Measurements from ENCODE around the gene NLRP1.

The NLRP1 gene

DNA sequence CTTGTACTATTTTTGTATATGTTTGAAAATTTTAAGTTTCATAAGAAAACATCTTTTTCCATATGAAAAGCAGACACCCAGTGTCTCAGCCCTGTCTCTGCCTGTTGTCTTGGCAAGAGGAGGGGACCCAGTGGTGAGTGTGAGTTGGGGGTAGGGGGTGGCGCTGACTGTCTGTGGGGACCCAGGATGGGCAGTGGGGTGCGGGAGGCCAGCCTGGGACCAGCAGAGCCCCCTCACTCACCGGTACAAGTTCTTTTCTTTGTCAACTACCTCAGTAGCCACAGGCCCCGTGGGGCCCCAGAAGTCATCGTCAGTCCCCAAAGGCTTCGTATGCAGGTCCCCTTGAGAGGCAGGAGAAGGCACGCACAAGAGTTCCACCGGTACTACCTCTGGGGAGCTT, 51.7 kb downstream of the NLRP1 start:
- in situ Hi-C loops (cut with HindIII; ENCODE audit: low pct_ligation_motif_present, low pct_unique_long_range_greater_than_20kb, low sequenced_read_pairs), result no loop called here
- no peak for DNase-seq

DNA sequence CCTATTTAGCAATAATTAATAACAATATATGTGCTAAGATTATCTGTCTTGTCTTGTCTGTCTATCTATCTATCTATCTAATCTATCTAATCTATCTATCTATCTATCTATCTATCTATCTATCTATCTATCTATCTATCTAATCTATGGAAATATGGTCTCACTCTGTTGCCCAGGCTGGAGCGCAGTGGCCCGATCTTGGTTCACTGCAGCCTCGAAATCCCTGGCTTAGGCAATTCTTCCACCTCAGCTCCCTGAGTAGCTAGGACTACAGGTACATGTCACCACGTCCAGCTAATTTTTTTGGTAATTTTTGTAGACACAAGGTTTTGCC, 53.3 kb downstream of the NLRP1 start:
- in situ Hi-C loops (cut with HindIII; ENCODE audit: low pct_ligation_motif_present, low pct_unique_long_range_greater_than_20kb, low sequenced_read_pairs), result no loop called here
- no peak for DNase-seq

DNA sequence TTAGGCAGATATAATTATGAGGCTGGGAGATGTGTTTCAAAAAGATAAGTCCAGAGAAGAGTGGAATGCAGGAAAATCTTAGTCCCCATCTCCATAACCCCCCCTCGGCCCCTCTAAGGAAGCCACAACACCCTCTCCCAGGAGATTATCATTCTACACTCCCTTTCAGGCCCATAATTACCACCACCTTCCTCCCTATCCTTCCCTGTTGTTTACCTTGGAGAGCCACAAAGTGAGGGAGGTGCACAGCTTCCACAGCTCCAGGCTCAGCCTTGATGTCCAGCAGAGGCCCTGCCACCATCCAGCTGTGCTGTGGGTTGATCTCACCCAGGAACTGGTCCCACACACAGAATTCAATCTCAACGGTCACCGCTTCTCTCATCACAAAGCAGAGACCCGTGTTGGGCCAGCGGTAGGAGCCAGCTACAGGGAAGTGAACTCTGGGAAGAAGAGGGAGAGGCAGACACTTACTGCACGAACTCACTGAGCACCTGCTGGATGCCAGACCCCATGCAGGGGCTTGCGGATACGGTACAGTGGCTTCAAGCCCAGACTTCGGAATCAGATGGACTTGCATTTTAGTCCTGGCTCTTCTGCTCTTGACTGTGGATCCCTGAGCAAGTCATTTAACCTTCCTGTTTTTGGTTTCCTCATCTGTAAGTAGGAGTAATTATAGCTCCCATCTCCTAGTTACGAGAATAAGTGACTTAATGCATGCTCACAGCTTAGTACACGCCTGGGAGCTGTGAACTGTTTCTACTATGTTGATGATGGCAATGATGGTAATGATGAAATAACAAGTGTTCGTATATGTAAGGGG, 53.8 kb downstream of the NLRP1 start:
- DNase-seq, result no peak
- in situ Hi-C loops (cut with HindIII; ENCODE audit: low pct_ligation_motif_present, low pct_unique_long_range_greater_than_20kb, low sequenced_read_pairs), result no loop called here

DNA sequence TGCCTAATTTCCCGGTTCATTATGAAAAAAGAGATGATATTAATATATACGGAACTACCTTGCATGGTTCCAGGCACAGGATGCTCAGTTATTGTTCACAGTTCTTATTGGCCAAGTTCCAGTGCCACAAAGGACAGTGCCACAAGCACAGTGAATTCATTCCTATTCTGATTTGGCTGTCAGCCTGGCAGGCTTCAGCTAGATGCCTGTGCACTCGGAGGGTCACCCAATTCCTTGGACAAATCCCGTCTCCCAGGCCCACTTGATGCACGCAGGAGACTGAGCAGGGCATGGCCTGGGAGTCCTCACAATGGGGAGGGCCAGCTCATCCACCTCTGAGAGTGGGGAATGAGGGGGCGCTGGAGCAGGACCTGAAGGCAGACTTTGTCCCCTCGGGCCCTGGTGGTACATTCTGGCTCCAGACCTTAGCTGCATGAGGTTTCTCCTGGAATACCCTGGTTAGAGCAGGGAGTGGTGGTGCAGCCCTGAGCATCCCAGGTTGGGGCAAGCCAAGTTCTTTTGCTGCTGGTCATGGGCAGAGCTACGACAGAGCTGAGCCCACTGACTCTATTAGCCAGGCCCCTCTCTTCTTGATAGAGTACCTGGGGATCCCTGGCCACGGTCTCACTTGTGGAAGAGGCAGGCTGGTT, 56.6 kb downstream of the NLRP1 start:
- in situ Hi-C loops (cut with HindIII; ENCODE audit: low pct_ligation_motif_present, low pct_unique_long_range_greater_than_20kb, low sequenced_read_pairs), result no loop called here
- no peak for DNase-seq

- in situ Hi-C loops (cut with HindIII; ENCODE audit: low pct_ligation_motif_present, low pct_unique_long_range_greater_than_20kb, low sequenced_read_pairs), result no loop called here
- peak; percentile 96 for DNase-seq
Observed at GRCh38 chr17:5526821-5527598, 57.3 kb downstream of the NLRP1 start.

DNA sequence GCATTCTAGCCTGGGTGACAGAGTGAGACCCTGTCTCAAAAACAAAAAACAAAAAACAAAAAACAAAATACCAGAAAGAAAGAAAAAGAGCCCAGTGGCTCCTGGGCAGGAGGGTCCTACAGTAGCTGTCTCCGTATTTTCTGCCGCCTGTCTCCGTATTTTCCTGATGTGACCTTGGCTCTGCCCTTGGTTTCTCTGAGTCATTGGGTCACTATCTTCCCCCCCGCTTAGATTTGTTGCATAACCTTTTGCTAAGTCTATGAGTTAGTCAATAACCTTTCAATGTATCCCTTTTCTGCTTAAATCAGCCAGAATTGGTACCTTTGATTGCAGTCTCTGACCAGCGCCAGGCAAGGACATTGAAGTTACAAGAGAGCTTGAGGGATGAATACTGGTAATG, 61.1 kb downstream of the NLRP1 start:
- no peak for DNase-seq
- in situ Hi-C loops (cut with HindIII; ENCODE audit: low pct_ligation_motif_present, low pct_unique_long_range_greater_than_20kb, low sequenced_read_pairs), result no loop called here

- DNase-seq, result no peak
- in situ Hi-C loops (cut with HindIII; ENCODE audit: low pct_ligation_motif_present, low pct_unique_long_range_greater_than_20kb, low sequenced_read_pairs), result no loop called here
Observed at GRCh38 chr17:5522476-5522875, 61.8 kb downstream of the NLRP1 start.

GRCh38 chr17:5516060-5516792, 68.1 kb downstream of the NLRP1 start:
- DNase-seq, result peak; percentile 99
- in situ Hi-C loops (cut with HindIII; ENCODE audit: low pct_ligation_motif_present, low pct_unique_long_range_greater_than_20kb, low sequenced_read_pairs), result no loop called here

GRCh38 chr17:5514976-5515375, 69.3 kb downstream of the NLRP1 start:
- in situ Hi-C loops (cut with HindIII; ENCODE audit: low pct_ligation_motif_present, low pct_unique_long_range_greater_than_20kb, low sequenced_read_pairs), result no loop called here
- no peak for DNase-seq

GRCh38 chr17:5513628-5514027, 70.7 kb downstream of the NLRP1 start:
- in situ Hi-C loops (cut with HindIII; ENCODE audit: low pct_ligation_motif_present, low pct_unique_long_range_greater_than_20kb, low sequenced_read_pairs), result no loop called here
- DNase-seq, result no peak

DNA sequence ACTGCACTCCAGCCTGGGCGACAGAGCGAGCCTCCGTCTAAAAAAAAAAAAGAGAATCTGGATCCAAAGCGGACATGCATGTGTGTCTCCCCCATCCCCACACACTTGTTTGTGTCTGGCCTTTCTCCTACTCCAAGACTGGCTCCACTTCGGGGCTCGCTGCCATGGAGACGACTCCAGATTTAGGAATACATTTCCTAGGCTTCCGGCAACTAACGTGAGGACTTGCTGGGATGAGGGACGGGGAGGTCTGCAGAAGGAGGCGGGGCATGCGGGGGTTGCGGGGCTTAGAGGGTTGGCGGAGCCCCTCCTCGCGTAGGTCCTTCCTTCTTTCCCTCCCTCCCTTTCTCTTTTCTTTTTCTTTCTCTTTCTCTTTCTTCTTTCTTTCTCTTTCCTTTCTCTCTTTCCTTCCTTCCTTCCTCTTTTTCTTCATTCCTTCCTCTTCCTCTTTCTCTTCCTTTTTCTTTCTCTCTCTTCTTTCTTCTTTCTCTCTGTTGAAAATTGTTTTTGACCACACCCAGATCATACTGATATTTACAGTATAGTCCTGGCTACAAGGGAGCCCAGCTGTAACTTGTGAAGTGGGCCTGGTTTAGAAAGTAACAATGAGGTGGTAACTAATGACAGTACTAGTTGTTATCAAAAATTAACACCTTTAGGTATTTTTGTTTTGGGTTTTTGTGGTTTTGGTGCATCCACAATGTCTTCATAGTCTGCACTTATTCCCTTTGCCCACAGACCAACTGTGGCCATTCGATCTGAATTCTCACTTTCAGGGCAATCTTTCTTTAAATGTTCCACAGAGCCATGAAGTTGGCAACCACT, 72.7 kb downstream of the NLRP1 start:
- no peak for DNase-seq
- in situ Hi-C loops (cut with HindIII; ENCODE audit: low pct_ligation_motif_present, low pct_unique_long_range_greater_than_20kb, low sequenced_read_pairs), result no loop called here

DNA sequence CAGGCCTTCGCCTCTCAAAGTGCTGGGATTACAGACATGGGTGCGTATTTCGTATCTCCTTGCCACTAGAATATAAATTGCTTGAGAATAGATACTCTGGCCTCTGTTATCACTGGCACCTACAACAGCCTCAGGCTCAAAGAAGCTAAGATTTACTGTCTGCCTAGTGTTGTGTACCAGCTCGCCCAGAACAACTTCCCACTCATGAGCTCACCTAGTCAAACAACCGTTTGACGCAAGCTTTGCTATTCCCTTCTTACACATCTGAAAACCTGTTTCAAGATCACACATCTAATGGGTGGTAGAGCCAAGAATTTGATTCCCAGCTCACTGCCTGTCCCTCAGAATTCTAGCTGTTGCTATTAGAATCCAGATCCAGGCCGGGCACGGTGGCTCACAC, 73.5 kb downstream of the NLRP1 start:
- in situ Hi-C loops (cut with HindIII; ENCODE audit: low pct_ligation_motif_present, low pct_unique_long_range_greater_than_20kb, low sequenced_read_pairs), result no loop called here
- DNase-seq, result no peak

DNA sequence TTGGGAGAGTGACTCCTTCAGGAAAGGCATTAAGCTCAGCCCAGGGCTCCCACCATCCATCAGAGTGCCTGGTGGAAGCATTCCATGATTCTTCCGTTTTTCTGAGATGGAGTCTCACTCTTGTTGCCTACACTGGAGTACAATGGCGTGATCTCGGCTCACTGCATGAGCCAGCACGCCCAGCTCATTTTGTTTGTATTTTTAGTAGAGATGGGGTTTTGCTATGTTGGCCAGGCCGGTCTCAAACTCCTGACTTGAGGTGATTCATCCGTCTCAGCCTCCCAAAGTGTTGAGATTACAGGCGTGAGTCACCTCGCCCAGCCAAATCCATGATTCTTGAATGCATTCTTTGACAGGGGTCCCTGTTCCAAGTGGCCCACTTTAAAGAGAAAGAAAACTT, 74.8 kb downstream of the NLRP1 start:
- DNase-seq, result no peak
- in situ Hi-C loops (cut with HindIII; ENCODE audit: low pct_ligation_motif_present, low pct_unique_long_range_greater_than_20kb, low sequenced_read_pairs), result no loop called here

DNA sequence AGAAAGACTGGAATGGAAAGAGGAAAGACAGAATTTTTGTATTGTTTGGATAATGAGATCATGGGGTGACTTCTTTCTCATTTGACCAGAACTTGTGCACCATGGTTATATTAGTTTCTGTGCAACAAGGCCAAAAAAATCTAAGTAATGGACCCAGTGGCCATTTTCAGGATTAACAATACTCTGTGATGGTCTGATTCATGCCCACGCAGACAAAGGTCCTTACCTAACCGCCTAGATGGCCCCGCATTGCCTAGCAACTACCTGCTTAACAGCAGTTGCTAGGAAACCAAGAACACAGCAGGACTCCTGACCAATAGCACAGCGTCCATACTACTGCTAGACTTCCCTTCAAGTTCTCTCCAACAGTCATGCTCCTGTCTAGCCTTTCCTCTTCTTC, 75.5 kb downstream of the NLRP1 start:
- no peak for DNase-seq
- in situ Hi-C loops (cut with HindIII; ENCODE audit: low pct_ligation_motif_present, low pct_unique_long_range_greater_than_20kb, low sequenced_read_pairs), result no loop called here

GRCh38 chr17:5506307-5506706, 78.0 kb downstream of the NLRP1 start:
- in situ Hi-C loops (cut with HindIII; ENCODE audit: low pct_ligation_motif_present, low pct_unique_long_range_greater_than_20kb, low sequenced_read_pairs), result no loop called here

GRCh38 chr17:5502552-5502951, 81.8 kb downstream of the NLRP1 start:
- DNase-seq, result no peak
- in situ Hi-C loops (cut with HindIII; ENCODE audit: low pct_ligation_motif_present, low pct_unique_long_range_greater_than_20kb, low sequenced_read_pairs), result no loop called here

More at GRCh38 chr17:5506307-5506706, 78.0 kb downstream of the NLRP1 start:
- no peak for DNase-seq

- no peak for DNase-seq
- in situ Hi-C loops (cut with HindIII; ENCODE audit: low pct_ligation_motif_present, low pct_unique_long_range_greater_than_20kb, low sequenced_read_pairs), result no loop called here
Observed at GRCh38 chr17:5501685-5502084, 82.6 kb downstream of the NLRP1 start.
